K562 (cell line): ENCODE data around the gene PSMB2. TPM values are rescaled to one million over a fixed set of nuclear protein-coding genes. Genes with fewer than 3 reads are reported as not detected.

Experiments
- ATAC-seq: fragments of 200-7000 bp; cut with Tn5 transposase; 3 replicates; pipeline ENCODE4 v1.9.1; 2020; ENCODE audit warnings: moderate library complexity
- BruUV-seq: library from RNA; stranded (reverse); fragments of 400-500 nt; replicated peaks from 2 replicates; lab custom pipeline; 2021; lab: Mats Ljungman, UMichigan
- CTCF ChIA-PET: fragments of 300-600 bp; formaldehyde crosslinking; extraction: SDS; loops from one replicate; lab custom pipeline; 2021; ENCODE audit warnings: low intra/inter-chr PET ratio; lab: Yijun Ruan, JAX
- POLR2A ChIA-PET: fragments of 300-600, 350-650 bp; sonication (Branson Sonifier 250); formaldehyde crosslinking; extraction: SDS; loops from one replicate; lab custom pipeline; 2021; ENCODE audit warnings: antibody characterized with exemption, inconsistent platforms; lab: Yijun Ruan, JAX
- DNase-seq, 4 experiments: peaks; one replicate each; pipeline versions ENCODE4 v3.0.0 to v3.0.0-alpha.2; 2011 to 2018; ENCODE audit warnings: low spot score in 3 of 4, mixed read lengths in 3 of 4; ENCODE audit errors: extremely low read depth in 1 of 4
- FAIRE-seq: peaks from 2 replicates; lab custom pipeline; 2011; peaks lifted over from hg19 to GRCh38; lab: Jason Lieb, UNC
- H2AFZ ChIP-seq: 2 replicates; pipeline ENCODE4 v1.6.0; 2011; ENCODE audit warnings: low read depth, low read length, control low read depth, inconsistent platforms
- H3K27ac ChIP-seq: fragments of 200-600 bp; 3 replicates; pipeline ENCODE4 v1.8.0; 2011; ENCODE audit warnings: low read depth, mild to moderate bottlenecking, control low read depth, inconsistent platforms, low read length, moderate library complexity, mixed read lengths; ENCODE audit errors: extremely low read depth
- H3K27me3 ChIP-seq, 2 experiments: fragments of 300-600 bp in 1 of 2; 2 replicates in 1 of 2; 3 replicates in 1 of 2; pipeline versions ENCODE4 v1.6.0 to v1.8.0; 2011; ENCODE audit warnings: inconsistent platforms in 2 of 2, low read length in 2 of 2, mild to moderate bottlenecking in 1 of 2, mixed read lengths in 1 of 2, moderate library complexity in 1 of 2; ENCODE audit not compliant: control insufficient read depth in 2 of 2, insufficient read depth in 2 of 2
- H3K36me3 ChIP-seq: fragments of 300-600 bp; 3 replicates; pipeline ENCODE4 v1.8.0; 2011; ENCODE audit warnings: mild to moderate bottlenecking, low read length, inconsistent platforms; ENCODE audit not compliant: control insufficient read depth, insufficient read depth
- H3K4me1 ChIP-seq, 2 experiments: fragments of 200-600 bp in 1 of 2; replicated peaks in 1 of 2; 2 replicates in 1 of 2; 3 replicates in 1 of 2; pipeline versions ENCODE4 v1.5.1 to v1.8.0; 2011; ENCODE audit warnings: inconsistent platforms in 2 of 2, low read length in 2 of 2, mild to moderate bottlenecking in 1 of 2, mixed read lengths in 1 of 2, moderate library complexity in 1 of 2; ENCODE audit not compliant: control insufficient read depth in 2 of 2, insufficient read depth in 2 of 2
- H3K4me2 ChIP-seq: 2 replicates; pipeline ENCODE4 v1.6.1; 2011; ENCODE audit warnings: low read length, control low read depth, inconsistent platforms, mixed read lengths; ENCODE audit not compliant: insufficient read depth
- H3K4me3 ChIP-seq: fragments of 200-600 bp; sonication (generic), shearing (Covaris generic); 2 replicates; pipeline ENCODE4 v1.5.1; 2016; ENCODE audit warnings: control low read depth, inconsistent platforms
- H3K79me2 ChIP-seq: fragments of 200-600 bp; 3 replicates; pipeline ENCODE4 v1.8.0; 2011; ENCODE audit warnings: low read length, inconsistent platforms; ENCODE audit not compliant: control insufficient read depth, insufficient read depth
- H3K9ac ChIP-seq, 2 experiments: 2 replicates each; pipeline versions ENCODE4 v1.6.0 to v1.6.1; 2011; ENCODE audit warnings: low read depth in 2 of 2, low read length in 2 of 2, control low read depth in 1 of 2, inconsistent platforms in 1 of 2, mild to moderate bottlenecking in 1 of 2, mixed read lengths in 1 of 2; ENCODE audit not compliant: insufficient read depth in 1 of 2
- H3K9me1 ChIP-seq: one replicate; pipeline ENCODE4 v1.6.0; 2011; ENCODE audit warnings: inconsistent platforms, mild to moderate bottlenecking, low read length, moderate library complexity; ENCODE audit not compliant: control insufficient read depth, insufficient read depth
- H3K9me3 ChIP-seq: replicated peaks from 2 replicates; pipeline ENCODE4 v1.5.1; 2011; ENCODE audit warnings: low read depth, low read length, inconsistent platforms; ENCODE audit not compliant: control insufficient read depth, insufficient read depth
- H4K20me1 ChIP-seq: replicated peaks from 2 replicates; pipeline ENCODE4 v1.6.1; 2011; ENCODE audit warnings: low read length, inconsistent platforms, mixed read lengths; ENCODE audit not compliant: control insufficient read depth, insufficient read depth
- ARID4B ChIP-seq: sonication (generic); formaldehyde crosslinking; IDR thresholded peaks from 2 replicates; pipeline ENCODE4 v1.8.0; 2022; ENCODE audit warnings: mild to moderate bottlenecking, missing genetic modification reagents
- CSDE1 ChIP-seq, 2 experiments: fragments of 450-650 bp; IDR thresholded peaks; 2 replicates each; pipeline ENCODE4 v1.6.1; 2016; ENCODE audit warnings: mild to moderate bottlenecking in 1 of 2
- EGR1 ChIP-seq: fragments of 450-650 bp; conservative IDR thresholded peaks from 2 replicates; pipeline ENCODE4 v1.6.1; 2017; ENCODE audit warnings: mild to moderate bottlenecking
- MAX ChIP-seq: sonication (generic); formaldehyde crosslinking; IDR thresholded peaks from 2 replicates; pipeline ENCODE4 v1.9.0; 2022; ENCODE audit warnings: mild to moderate bottlenecking, missing genetic modification reagents
- NBN ChIP-seq: fragments of 450-650 bp; IDR thresholded peaks from 2 replicates; pipeline ENCODE4 v1.6.1; 2016; ENCODE audit warnings: low read depth, mild to moderate bottlenecking
- NR1H2 ChIP-seq: sonication (generic); formaldehyde crosslinking; IDR thresholded peaks from 2 replicates; pipeline ENCODE4 v1.4.0; 2020; ENCODE audit warnings: mild to moderate bottlenecking, missing genetic modification reagents
- RB1 ChIP-seq: fragments of 450-650 bp; IDR thresholded peaks from 2 replicates; pipeline ENCODE4 v1.6.1; 2017; ENCODE audit warnings: low read depth, mild to moderate bottlenecking
- TAF15 ChIP-seq: fragments of 200-400 bp; formaldehyde crosslinking; IDR thresholded peaks from 2 replicates; pipeline ENCODE4 v1.6.1; 2017; ENCODE audit warnings: mild to moderate bottlenecking, low read depth, low read length, moderate library complexity
- ZBTB7A ChIP-seq: IDR thresholded peaks from 2 replicates; pipeline ENCODE4 v1.6.1; 2011; ENCODE audit warnings: low read depth, mild to moderate bottlenecking, low read length, moderate library complexity, borderline replicate concordance; ENCODE audit not compliant: control insufficient read depth
- WGBS: fragments of 100-300 bp; shearing (Covaris generic); methylation state at CpG from one replicate; pipeline ENCODE4 v1.1.6; 2016; ENCODE audit warnings: low coverage, mixed read lengths; ENCODE audit not compliant: insufficient coverage; ENCODE audit errors: missing lambda C conversion rate; 5-methylcytosine and 5-hydroxymethylcytosine counted together
- in situ Hi-C: fragments of 300-500 bp; cut with MboI; formaldehyde crosslinking; loops from 4 replicates; pipeline ENCODE4 v1.15.0; 2018; ENCODE audit warnings: inconsistent platforms, mixed read lengths
- intact Hi-C: fragments of 100-400 bp; cut with micrococcal nuclease; formaldehyde crosslinking; loops from 2 replicates; pipeline ENCODE4 v1.14.2; 2022
- polyA plus RNA-seq, 8 experiments: library from polyadenylated mRNA; depleted of rRNA in 4 of 8; stranded (reverse) in 5 of 8; unstranded in 3 of 8; fragments of >200 nt; fragmentation: Nextera tagmentation in 2 of 8; fragmentation: Illumina TruSeq in 1 of 8; extraction: Ambion mirVana in 2 of 8; extraction: Trizol in 1 of 8; gene quantifications; 2 replicates each; pipeline versions ENCODE4 v1.2.1 to v1.2.3, GENCODE V29; 2011 to 2014; ENCODE audit warnings: inconsistent platforms in 1 of 8, missing spikeins in 1 of 8
- total RNA-seq, 7 experiments: library from RNA; depleted of rRNA in 6 of 7; stranded (reverse); fragments of >200 nt in 6 of 7; fragmentation: Illumina TruSeq in 2 of 7; extraction: Trizol in 2 of 7; gene quantifications; 2 replicates each; pipeline versions ENCODE4 v1.2.1 to v1.2.3, GENCODE V29; 2011 to 2021; ENCODE audit warnings: low replicate concordance in 1 of 7
- TF ChIP-seq, protein P1 (sequence below): IDR thresholded peaks from 2 replicates; pipeline ENCODE4 v1.6.1; 2011; ENCODE audit not compliant: insufficient read length; ENCODE audit errors: extremely low read depth
- TF ChIP-seq, protein P2 (sequence below), 2 experiments: IDR thresholded peaks; 2 replicates each; pipeline ENCODE4 v1.6.1; 2011; ENCODE audit warnings: borderline replicate concordance in 1 of 2, control low read depth in 1 of 2, low read depth in 1 of 2, low read length in 1 of 2, mild to moderate bottlenecking in 1 of 2, mixed read lengths in 1 of 2, moderate library complexity in 1 of 2; ENCODE audit not compliant: insufficient read depth in 1 of 2, insufficient read length in 1 of 2, poor library complexity in 1 of 2, severe bottlenecking in 1 of 2; ENCODE audit errors: extremely low read depth in 1 of 2

The PSMB2 gene
- total and polyA plus RNA-seq, 9 of the 15 experiments (the other 6 are each of a cell fraction or from before 2014, with no cell fraction given) = 71.7 to 543 (median 165) TPM

GRCh38 chr1:35558374-35559316 is 82.7 kb downstream of the PSMB2 start:
- no peaks in the 10 kb centered on the region for H3K27me3 ChIP-seq
- H3K9ac ChIP-seq = peak overlapping the region; percentile 97 to 99
- peak overlapping the region; percentile 98; the same call in 1 of the 3 replicates for H3K27ac ChIP-seq
- intact Hi-C loops (loop anchor here (5.0 kb wide), 2 partner anchors 366 to 701 kb away; partner anchors contain the start of genes SFPQ and SMIM12), in situ Hi-C loops (no loop called here)
- ChIA-PET CTCF (no interaction called here), POLR2A (interaction anchor here (1.5 kb wide), 1 partner anchor 211 kb away, joined by 3 read pairs; the partner anchor contains the start of gene CLSPN)
- 0 out of 4 replicates have a peak, but pooled peaks of 1 of the 2 experiments have one; percentile 1 for TF ChIP-seq CSDE1 (IDR thresholded peaks at IDR 0.05)
- TF ChIP-seq NBN = no peak
- TF ChIP-seq, protein P1, sequence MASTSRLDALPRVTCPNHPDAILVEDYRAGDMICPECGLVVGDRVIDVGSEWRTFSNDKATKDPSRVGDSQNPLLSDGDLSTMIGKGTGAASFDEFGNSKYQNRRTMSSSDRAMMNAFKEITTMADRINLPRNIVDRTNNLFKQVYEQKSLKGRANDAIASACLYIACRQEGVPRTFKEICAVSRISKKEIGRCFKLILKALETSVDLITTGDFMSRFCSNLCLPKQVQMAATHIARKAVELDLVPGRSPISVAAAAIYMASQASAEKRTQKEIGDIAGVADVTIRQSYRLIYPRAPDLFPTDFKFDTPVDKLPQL = no peak
- no peak for TF ChIP-seq TAF15
- TF ChIP-seq MAX = peak; percentile 34; the same call in 1 of the 2 replicates
- TF ChIP-seq, protein P2, sequence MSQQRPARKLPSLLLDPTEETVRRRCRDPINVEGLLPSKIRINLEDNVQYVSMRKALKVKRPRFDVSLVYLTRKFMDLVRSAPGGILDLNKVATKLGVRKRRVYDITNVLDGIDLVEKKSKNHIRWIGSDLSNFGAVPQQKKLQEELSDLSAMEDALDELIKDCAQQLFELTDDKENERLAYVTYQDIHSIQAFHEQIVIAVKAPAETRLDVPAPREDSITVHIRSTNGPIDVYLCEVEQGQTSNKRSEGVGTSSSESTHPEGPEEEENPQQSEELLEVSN (IDR thresholded peaks at IDR 0.05; ENCODE audit: borderline replicate concordance in 1 of 2, extremely low read depth in 1 of 2, insufficient read depth in 1 of 2, insufficient read length in 1 of 2, low read depth in 1 of 2, low read length in 1 of 2, poor library complexity in 1 of 2, severe bottlenecking in 1 of 2) = peak in 1 of 2 experiments; percentile 29
- TF ChIP-seq NR1H2 (CRISPR knock-in tag) = 0 out of 2 replicates have a peak, but pooled peaks have one; percentile 13
- TF ChIP-seq RB1 = 0 out of 2 replicates have a peak, but pooled peaks have one; percentile 43
- peak; percentile 74; the same call in 1 of the 2 replicates for TF ChIP-seq ZBTB7A
- TF ChIP-seq EGR1 = peak; percentile 73
- 0 out of 2 replicates have a peak, but pooled peaks have one; percentile 56 for TF ChIP-seq ARID4B (CRISPR knock-in tag)
- BruUV-seq = TSS peak; percentile 68
- H2AFZ ChIP-seq = peak overlapping the region; percentile 99
- ATAC-seq = 0 out of 3 replicates have a peak, but pooled peaks have one; percentile 1
- peaks cover 44% of the 10 kb centered on the region; the same call in 2 of the 3 replicates for H3K36me3 ChIP-seq
- H4K20me1 ChIP-seq = 0 out of 2 replicates have a peak, but pooled peaks cover 4% of the 10 kb centered on the region
- no peaks in the 10 kb centered on the region for H3K9me3 ChIP-seq
- FAIRE-seq = peak; percentile 51
- 32% methylated on average over 22 of the region's 26 CpGs for WGBS
- peak in 2 of 4 experiments; percentile 33 to 55 for DNase-seq
- peaks cover 44% of the 10 kb centered on the region for H3K79me2 ChIP-seq
- H3K4me2 ChIP-seq = peak overlapping the region; percentile 90
- H3K4me3 ChIP-seq = peak overlapping the region; percentile 91
- H3K9me1 ChIP-seq = no peaks in the 10 kb centered on the region
- peaks cover 19 to 41% of the 10 kb centered on the region in 2 experiments for H3K4me1 ChIP-seq
